Superior temporal gyrus (tissue), 1 donor: Measurements from ENCODE around the gene RFPL3.
"Not testable (repeated sequence)": the region's sequence is repeated elsewhere in the genome, so short reads cannot be mapped to it uniquely, and the experiment has no call there.

Experiments
- DNase-seq: peaks from one replicate; pipeline ENCODE4 v3.0.0-alpha.2; 2016; ENCODE audit errors: extremely low spot score

The RFPL3 gene

DNA sequence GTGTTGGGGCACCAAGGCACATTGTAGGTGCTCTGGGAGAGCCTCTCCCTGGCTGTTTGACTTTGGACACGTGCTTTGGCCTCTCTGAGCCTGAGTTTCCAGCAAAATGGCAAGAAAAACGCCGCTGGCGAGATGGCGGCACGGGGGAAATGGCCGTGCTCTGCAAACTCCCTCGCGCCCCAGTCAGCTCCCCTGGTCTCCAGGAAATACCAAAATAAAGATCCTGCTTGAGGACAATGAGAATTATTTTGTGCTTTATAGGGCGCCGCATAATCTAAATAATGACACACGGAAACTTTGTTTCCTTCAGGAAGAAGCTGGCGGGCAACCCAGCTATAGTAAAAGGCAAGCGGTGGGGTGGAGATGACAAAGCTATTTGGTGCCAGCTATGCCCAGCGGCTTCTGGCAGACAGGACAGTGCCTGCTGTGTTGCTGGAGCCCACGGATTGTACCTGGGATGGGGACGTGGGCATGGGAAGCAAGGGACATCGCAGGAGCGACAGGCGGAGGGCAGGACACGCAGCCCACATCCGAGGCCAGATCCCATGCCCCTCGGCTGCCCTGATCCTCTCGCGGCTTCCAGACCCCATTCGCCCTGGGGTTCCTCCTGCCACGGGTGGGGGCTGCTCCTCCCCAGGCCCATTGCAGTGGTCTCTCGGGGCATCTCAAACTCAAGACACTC, 26.3 kb upstream of the RFPL3 start:
- no peak for DNase-seq

- no peak for DNase-seq
These were observed 25.5 kb upstream of the RFPL3 start for GRCh38 chr22:32331918-32332725.

- DNase-seq: no peak
These were observed 24.4 kb upstream of the RFPL3 start for GRCh38 chr22:32333141-32333768.

GRCh38 chr22:32333769-32334659, 23.7 kb upstream of the RFPL3 start:
- DNase-seq: no peak

DNA sequence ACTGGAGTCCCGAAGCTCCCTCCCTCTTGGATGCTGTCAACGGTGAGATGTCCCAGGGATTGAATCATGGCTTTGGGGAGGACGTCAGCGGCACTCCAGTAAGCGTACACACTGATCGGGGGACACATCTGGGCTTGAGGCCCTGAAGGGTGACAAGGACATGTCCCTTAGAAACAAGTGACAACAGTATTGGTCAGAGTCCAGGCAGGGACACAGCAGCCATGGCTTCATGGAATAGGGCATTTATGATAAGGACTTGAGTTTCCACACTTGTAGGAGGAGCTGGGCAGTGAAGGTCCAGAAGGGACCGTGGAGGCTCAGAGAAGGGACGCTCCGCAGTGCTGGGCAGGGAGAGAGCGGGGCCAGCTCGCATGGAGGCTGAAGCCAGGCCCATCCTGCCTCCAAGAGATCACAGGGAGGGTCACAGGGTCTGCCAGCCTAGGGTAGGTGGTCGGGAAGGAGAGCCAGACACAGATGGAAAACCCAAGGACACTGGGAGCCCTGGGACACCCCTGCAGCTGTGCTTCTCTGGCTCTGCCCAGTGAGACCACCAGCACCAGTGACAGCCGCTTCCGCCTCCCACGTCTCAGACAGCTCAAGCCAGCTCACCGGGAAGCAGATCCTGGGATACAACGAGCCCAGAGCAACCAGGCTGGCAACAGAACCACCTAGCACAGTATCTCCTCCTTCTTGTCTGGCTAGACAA, 22.9 kb upstream of the RFPL3 start:
- no peak for DNase-seq

DNA sequence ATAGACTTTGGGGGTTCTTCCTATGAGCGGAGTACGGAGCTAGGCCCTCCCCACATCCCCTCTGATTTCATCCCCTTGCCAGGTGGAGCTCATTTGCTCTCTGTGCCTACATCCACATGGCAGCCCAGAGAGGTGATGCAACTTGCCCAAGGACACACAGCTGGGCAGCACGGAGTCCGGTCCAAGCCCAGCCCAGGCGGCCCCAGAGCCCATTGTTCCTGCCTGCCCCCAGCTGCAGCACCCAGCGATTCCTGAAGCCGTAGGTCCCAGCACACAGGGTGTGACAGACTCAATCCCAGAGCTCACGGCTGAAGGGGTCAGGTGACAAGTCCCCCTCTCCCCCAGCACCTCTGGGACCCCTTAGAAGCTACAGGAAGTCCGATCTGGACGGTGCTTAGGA, 22.2 kb upstream of the RFPL3 start:
- DNase-seq: no peak

GRCh38 chr22:32336121-32336603, 21.5 kb upstream of the RFPL3 start:
- DNase-seq: no peak

- DNase-seq: no peak
These were observed 20.8 kb upstream of the RFPL3 start for GRCh38 chr22:32336771-32337424.

DNA sequence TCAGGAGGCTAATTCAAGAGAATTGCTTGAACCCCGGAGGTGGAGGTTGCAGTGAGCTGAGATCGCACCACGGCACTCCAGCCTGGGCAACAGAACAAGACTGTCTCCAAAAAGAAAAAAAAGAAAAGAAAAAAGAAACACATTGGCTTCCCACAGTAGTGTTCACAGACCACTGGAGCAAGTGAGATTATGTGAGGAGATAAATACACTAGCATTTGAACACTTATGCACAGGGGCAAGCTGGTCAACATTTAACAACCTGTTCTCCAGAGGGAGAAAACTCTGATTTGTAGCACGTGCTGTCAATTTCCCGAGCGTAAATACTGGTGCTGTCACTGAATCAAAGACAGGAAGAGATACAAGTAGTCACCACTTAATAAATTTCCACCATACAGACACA, 20.2 kb upstream of the RFPL3 start:
- DNase-seq: not testable (repeated sequence)

DNA sequence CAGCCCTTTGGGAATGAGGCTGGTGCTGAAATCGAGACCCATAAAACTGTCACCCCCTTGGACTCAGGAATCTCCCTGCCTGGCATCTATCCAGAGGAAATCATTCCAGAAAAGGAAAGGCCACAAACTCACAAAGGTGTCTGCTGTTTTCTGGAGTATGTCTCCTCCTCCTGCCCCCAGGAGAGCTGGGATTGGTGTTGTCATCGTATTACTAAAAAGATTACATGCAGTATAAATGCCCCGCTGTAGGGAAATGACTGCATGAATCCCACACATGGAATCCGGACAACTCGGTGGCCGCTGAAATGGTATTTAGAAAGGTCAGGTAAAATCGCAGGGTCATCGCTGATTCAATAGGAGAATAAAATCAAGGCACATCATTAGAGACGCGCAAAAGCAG, 18.9 kb upstream of the RFPL3 start:
- no peak for DNase-seq

- DNase-seq: no peak
These were observed 18.3 kb upstream of the RFPL3 start for GRCh38 chr22:32339190-32340012.

- no peak for DNase-seq
These were observed 17.3 kb upstream of the RFPL3 start for GRCh38 chr22:32340411-32340810.

- no peak for DNase-seq
These were observed 16.4 kb upstream of the RFPL3 start for GRCh38 chr22:32341122-32341740.

DNA sequence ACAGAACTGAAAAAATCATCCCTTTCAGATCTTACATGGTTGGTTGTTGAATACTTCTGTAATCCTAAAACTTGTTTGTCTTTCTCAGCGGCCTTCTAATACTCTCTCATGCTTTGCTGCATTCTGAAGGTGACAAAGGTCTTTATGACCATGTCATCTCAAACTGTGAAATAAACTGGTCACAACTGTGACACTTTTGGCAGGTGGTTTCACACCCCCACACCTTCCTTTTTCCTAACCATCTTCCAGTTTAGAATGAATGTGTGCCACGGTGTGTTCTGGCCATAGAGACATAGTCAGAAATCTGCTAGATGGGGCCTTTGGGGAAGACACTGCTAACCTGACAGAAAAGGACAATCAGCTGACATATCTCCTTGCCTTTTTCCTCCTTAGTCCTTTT, 14.7 kb upstream of the RFPL3 start:
- DNase-seq: no peak

GRCh38 chr22:32343941-32344340, 13.7 kb upstream of the RFPL3 start:
- no peak for DNase-seq

- DNase-seq: no peak
These were observed 9.5 kb upstream of the RFPL3 start for GRCh38 chr22:32348031-32348611.

GRCh38 chr22:32351875-32352274, 5.8 kb upstream of the RFPL3 start:
- DNase-seq: not testable (repeated sequence)

DNA sequence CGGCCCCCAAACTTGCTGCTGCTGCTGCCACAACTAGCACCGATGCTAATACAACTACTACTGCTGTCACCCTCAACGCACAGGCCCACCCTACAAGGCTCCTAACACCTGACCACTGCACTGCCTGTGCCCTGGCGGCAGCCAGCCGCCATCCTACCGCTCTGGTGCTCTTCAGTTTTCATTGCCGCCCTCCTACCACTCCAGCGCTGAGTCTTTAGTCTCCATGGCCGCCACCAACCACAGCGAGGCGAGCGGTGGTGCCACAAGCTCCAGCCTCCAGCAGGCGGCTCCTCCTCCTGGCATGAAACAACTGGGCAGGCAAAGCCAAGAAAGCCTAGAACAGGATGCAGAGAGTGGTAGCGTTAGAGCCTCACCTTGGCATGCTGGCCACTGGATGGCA, 5.0 kb upstream of the RFPL3 start:
- no peak for DNase-seq

GRCh38 chr22:32353292-32353691, 4.4 kb upstream of the RFPL3 start:
- no peak for DNase-seq
